PFSK-1 (cell line): ENCODE data around the gene DPH1.

Experiments
- FOXP2 ChIP-seq: optimal IDR thresholded peaks from 2 replicates; pipeline ENCODE3; 2011; ENCODE audit warnings: borderline replicate concordance, control low read depth, inconsistent platforms; ENCODE audit not compliant: insufficient read depth; ENCODE audit errors: extremely low read length, extremely low read depth
- POLR2AphosphoS5 ChIP-seq: IDR thresholded peaks from 2 replicates; pipeline ENCODE4 v1.6.1; 2012; ENCODE audit warnings: low read depth, mild to moderate bottlenecking, control low read depth, low read length, moderate library complexity
- SIN3A ChIP-seq: IDR thresholded peaks from 2 replicates; pipeline ENCODE4 v1.6.1; 2012; ENCODE audit warnings: mild to moderate bottlenecking, low read length, moderate library complexity, borderline replicate concordance; ENCODE audit not compliant: insufficient read depth
- TAF1 ChIP-seq: IDR thresholded peaks from 2 replicates; pipeline ENCODE4 v1.6.1; 2012; ENCODE audit warnings: low read length, control low read depth, borderline replicate concordance; ENCODE audit not compliant: insufficient read depth
- TF ChIP-seq, protein P1 (sequence below), 2 experiments: IDR thresholded peaks; 2 replicates each; pipeline versions ENCODE4 v1.6.1 to v1.8.0; 2011 to 2012; ENCODE audit warnings: low read depth in 2 of 2, low read length in 2 of 2, control low read depth in 1 of 2, inconsistent platforms in 1 of 2, mild to moderate bottlenecking in 1 of 2, moderate library complexity in 1 of 2; ENCODE audit not compliant: insufficient read depth in 1 of 2

The DPH1 gene

DNA sequence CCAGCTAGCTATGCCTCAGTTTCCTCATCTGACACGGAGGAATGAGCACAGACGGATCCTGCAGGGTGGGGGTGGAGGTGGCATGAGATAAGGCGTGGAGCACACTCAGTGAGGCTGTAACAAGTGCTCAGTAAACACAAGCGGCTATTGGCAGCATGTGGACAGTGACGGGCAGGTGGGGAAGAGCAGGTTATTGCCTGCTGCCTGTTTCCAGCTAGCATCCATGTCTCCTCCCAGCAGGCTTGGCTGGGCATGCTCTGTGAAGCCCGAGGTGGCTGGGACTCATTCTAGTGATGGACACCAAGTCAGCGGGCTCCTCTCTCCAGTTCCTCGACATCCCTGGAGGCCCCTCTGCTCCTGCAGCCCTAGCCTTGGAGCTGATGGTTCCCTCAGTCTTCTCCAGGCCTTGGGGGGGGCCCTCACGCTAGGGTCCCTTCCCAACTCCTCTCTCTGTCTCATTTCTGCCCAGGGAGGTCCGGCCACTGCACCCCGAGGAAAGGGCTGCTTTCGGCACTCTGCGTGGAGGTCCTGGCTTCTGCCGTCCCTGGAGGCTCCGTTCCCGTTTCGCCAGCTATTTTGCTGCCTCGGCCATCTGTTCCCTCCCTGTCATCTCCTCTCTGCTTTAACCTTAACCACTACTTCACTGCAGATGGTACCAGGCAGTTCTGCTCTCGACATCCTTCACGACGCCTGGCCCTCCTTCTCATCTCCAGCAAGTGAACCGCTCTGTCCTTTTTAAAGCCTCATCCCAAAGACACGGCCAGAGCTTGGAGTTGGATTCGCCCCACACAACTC lies 11.0 kb upstream of the DPH1 start:
- no peak for TF ChIP-seq FOXP2
- no peak for TF ChIP-seq POLR2AphosphoS5
- no peak for TF ChIP-seq TAF1

DNA sequence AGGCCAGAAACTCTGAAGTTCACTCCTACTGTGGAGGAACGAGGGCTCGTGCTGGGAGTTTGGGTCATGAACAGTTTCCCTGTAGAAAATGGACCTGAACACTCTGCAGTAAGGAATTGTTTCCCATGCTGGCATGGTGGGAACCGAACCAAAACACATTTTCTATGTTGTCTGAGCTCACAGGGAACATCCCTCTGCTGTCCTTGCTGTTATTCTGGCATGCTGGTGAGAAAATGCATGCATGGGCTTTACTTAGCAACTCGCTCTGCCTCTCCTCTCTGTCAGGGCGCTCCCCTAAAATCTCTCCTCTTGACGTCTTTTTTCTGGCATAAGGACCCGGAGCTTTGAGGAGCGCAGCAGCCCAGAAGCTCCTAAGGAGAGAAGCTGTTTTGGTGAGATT lies 10.2 kb upstream of the DPH1 start:
- TF ChIP-seq, protein P1, sequence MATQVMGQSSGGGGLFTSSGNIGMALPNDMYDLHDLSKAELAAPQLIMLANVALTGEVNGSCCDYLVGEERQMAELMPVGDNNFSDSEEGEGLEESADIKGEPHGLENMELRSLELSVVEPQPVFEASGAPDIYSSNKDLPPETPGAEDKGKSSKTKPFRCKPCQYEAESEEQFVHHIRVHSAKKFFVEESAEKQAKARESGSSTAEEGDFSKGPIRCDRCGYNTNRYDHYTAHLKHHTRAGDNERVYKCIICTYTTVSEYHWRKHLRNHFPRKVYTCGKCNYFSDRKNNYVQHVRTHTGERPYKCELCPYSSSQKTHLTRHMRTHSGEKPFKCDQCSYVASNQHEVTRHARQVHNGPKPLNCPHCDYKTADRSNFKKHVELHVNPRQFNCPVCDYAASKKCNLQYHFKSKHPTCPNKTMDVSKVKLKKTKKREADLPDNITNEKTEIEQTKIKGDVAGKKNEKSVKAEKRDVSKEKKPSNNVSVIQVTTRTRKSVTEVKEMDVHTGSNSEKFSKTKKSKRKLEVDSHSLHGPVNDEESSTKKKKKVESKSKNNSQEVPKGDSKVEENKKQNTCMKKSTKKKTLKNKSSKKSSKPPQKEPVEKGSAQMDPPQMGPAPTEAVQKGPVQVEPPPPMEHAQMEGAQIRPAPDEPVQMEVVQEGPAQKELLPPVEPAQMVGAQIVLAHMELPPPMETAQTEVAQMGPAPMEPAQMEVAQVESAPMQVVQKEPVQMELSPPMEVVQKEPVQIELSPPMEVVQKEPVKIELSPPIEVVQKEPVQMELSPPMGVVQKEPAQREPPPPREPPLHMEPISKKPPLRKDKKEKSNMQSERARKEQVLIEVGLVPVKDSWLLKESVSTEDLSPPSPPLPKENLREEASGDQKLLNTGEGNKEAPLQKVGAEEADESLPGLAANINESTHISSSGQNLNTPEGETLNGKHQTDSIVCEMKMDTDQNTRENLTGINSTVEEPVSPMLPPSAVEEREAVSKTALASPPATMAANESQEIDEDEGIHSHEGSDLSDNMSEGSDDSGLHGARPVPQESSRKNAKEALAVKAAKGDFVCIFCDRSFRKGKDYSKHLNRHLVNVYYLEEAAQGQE (IDR thresholded peaks at IDR 0.05; ENCODE audit: insufficient read depth in 1 of 2, low read depth in 2 of 2, low read length in 2 of 2), result no peak

DNA sequence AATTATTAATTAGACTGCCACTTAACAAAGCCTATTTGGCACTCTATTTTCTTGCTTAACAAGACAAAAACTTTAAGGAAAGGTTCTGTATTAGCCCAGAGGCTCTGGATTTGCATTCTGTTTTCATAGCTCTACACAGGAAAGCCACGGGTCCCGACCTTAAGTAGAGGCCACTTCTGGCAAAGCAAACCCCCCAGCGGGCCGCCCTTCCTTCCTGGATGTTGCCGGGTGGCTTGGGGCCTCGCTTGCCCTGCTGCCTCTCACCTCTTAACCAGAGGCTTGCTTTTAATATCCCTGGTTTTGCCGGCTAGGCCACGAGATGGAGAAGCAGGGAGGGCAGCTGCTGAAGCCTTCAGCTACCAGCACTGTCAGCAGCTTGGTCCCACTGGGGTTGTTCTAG lies 9.2 kb upstream of the DPH1 start:
- TF ChIP-seq SIN3A (no peak), POLR2AphosphoS5 (no peak), FOXP2 (no peak), TAF1 (no peak)
- TF ChIP-seq, protein P1 (IDR thresholded peaks at IDR 0.05; ENCODE audit: insufficient read depth in 1 of 2, low read depth in 2 of 2, low read length in 2 of 2), result no peak

DNA sequence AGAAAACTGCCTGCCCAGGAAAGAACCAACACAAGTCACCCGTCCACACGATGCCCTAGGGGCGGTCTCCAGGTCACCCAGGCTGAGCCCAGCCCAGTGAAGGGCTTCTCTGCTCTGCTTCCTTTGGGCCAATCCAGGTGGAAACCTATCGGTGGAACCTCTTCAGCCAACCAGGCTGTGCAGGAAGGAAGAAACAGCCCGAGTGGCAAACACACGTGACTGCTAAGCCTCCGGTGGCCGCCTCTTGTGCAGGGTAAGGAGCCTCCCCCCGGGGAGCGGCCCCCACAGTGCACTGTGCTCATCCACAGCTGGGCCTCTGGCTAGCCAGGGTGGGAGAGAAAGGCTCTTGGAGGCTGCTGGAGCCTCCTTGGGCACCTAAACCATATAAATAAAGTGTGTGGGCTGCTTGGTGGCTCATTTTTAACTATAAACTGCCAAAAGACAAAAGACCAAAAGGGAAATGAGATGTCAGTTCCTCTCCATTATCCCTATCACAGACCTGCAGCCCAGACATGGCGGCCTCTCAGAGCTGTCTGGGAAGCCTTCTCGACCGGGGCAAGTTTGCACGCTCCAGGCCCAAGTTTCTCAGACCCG lies 7.2 kb upstream of the DPH1 start:
- TF ChIP-seq POLR2AphosphoS5 (no peak), FOXP2 (no peak), SIN3A (no peak), TAF1 (no peak)
- TF ChIP-seq, protein P1 (IDR thresholded peaks at IDR 0.05; ENCODE audit: insufficient read depth in 1 of 2, low read depth in 2 of 2, low read length in 2 of 2), result no peak

DNA sequence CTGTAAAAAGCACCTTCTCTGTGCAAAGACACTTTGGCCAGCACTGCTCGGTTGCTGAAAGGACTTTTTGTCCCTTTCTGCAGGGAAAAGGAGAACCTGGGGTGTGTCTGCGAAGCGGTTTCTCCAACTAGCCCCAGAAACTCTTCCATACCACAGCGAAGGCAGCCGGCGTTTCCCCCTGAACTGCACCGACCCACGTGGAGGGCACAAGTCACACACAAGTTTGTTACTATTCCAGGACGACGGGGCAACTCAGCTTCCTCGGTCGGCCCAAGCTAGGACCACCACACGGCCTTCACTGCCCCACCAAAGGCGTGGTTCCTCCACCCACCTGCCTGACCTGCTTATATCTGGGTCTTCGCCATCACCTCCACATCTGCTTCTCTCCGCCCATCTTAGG lies 6.7 kb upstream of the DPH1 start:
- TF ChIP-seq TAF1 (no peak), SIN3A (no peak), POLR2AphosphoS5 (no peak), FOXP2 (no peak)
- TF ChIP-seq, protein P1 (IDR thresholded peaks at IDR 0.05; ENCODE audit: insufficient read depth in 1 of 2, low read depth in 2 of 2, low read length in 2 of 2), result no peak
